HG03103 (cell line): ENCODE measurements around the gene RPSA.
A peak's percentile ranks its signal among the peaks of the same experiment; 100 is the strongest.
"Not testable (repeated sequence)": the region's sequence is repeated elsewhere in the genome, so short reads cannot be mapped to it uniquely, and the experiment has no call there.

ENCODE experiments used
- ATAC-seq: cut with Tn5 transposase; IDR thresholded peaks from one replicate; pipeline ENCODE4 v1.9.1; 2021; ENCODE audit warnings: low read depth; ENCODE audit not compliant: unreplicated experiment

RPSA gene

GRCh38 chr3:39388153-39388552, 18.4 kb upstream of the RPSA start:
- ATAC-seq, result no peak

- ATAC-seq, result peak; percentile 70
These were observed 17.7 kb upstream of the RPSA start for GRCh38 chr3:39388741-39389248.

- no peak for ATAC-seq
These were observed 16.3 kb upstream of the RPSA start for GRCh38 chr3:39390181-39390580.

- ATAC-seq, result no peak
These were observed 9.8 kb upstream of the RPSA start for GRCh38 chr3:39396690-39397089.

GRCh38 chr3:39398700-39399099, 7.8 kb upstream of the RPSA start:
- no peak for ATAC-seq

GRCh38 chr3:39401983-39402382, 4.5 kb upstream of the RPSA start:
- ATAC-seq, result no peak

- no peak for ATAC-seq
These were observed 1.4 kb upstream of the RPSA start for GRCh38 chr3:39404943-39405686.

- ATAC-seq, result no peak
These were observed 693 bp upstream of the RPSA start for GRCh38 chr3:39405687-39406367.

- ATAC-seq, result no peak
These were observed 724 bp downstream of the RPSA start for GRCh38 chr3:39407259-39407629.

GRCh38 chr3:39407773-39408492, 1.4 kb downstream of the RPSA start:
- no peak for ATAC-seq

- no peak for ATAC-seq
These were observed 2.2 kb downstream of the RPSA start for GRCh38 chr3:39408493-39409372.

GRCh38 chr3:39409514-39410136, 3.1 kb downstream of the RPSA start:
- no peak for ATAC-seq

- ATAC-seq, result no peak
These were observed 4.4 kb downstream of the RPSA start for GRCh38 chr3:39410893-39411292.

- no peak for ATAC-seq
These were observed 6.2 kb downstream of the RPSA start for GRCh38 chr3:39412668-39413260.

- no peak for ATAC-seq
These were observed 7.3 kb downstream of the RPSA start for GRCh38 chr3:39413691-39414420.

GRCh38 chr3:39414421-39414907, 7.9 kb downstream of the RPSA start:
- ATAC-seq, result no peak

- not testable (repeated sequence) for ATAC-seq
These were observed 8.8 kb downstream of the RPSA start for GRCh38 chr3:39415302-39415701.

GRCh38 chr3:39415983-39416382, 9.5 kb downstream of the RPSA start:
- no peak for ATAC-seq

- not testable (repeated sequence) for ATAC-seq
These were observed 10.5 kb downstream of the RPSA start for GRCh38 chr3:39416998-39417397.
